HG03432 (cell line): ENCODE results near the gene RAD54L.
"Not testable (repeated sequence)": the region's sequence is repeated elsewhere in the genome, so short reads cannot be mapped to it uniquely, and the experiment has no call there.

ENCODE experiments used
- ATAC-seq: cut with Tn5 transposase; IDR thresholded peaks from one replicate; pipeline ENCODE4 v1.9.1; 2021; ENCODE audit warnings: mild to moderate bottlenecking, moderate library complexity; ENCODE audit not compliant: unreplicated experiment

Gene RAD54L

DNA sequence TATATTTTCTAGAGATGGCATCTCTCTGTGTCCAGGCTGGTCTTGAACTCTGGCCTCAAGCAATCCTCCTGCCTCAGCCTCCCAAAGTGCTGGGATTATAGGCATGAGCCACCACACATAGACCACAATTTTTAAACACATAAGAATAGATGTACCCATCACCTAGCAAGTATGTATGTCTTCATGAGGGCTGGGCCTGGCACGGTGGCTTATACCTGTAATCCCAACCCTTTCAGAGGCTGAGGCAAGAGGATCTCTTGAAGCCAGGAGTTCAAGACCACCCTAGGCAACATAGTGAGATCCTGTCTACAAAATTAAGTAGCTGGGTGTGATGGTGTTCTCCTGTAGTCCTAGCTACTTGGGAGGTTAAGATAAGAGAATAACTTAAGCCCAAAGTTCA lies 69.8 kb downstream of the RAD54L start:
- ATAC-seq, result no peak

DNA sequence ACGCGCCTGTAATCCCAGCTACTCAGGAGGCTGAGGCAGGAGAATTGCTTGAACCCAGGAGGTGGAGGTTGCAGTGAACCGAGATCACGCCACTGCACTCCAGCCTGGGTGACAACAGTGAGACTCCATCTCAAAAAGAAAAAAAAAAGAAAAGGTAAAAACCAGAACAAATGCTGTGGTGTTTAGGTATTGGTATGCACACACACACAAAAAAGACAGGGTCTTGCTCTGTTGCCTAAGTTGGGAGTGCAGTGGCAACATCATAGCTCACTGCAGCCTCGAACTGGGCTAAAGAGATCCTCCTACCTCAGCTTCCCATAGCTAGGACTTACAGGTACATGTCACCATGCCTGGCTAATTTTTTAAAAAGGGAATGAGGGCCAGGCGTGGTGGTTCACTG lies 71.7 kb downstream of the RAD54L start:
- ATAC-seq, result not testable (repeated sequence)

- not testable (repeated sequence) for ATAC-seq
Observed at GRCh38 chr1:46319960-46320914, 72.7 kb downstream of the RAD54L start.

DNA sequence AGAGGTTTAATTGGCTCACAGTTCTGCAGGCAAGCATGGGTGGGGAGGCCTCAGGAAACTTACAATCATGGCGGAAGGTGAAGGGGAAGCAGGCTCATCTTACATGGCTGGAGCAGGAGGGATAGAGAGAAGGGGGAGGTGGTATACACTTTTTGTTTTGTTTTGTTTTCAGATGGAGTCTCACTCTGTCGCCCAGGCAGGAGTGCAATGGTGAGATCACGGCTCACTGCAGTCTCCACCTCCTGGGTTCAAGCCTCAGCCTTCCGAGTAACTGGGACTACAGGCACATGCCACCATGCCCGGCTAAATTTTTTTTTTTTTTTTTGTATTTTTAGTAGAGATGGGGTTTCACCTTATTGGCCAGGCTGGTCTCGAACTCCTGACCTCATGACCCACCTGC lies 74.6 kb downstream of the RAD54L start:
- ATAC-seq, result not testable (repeated sequence)

GRCh38 chr1:46325285-46326076 lies 77.9 kb downstream of the RAD54L start:
- ATAC-seq, result peak; percentile 66
